Measurements from ENCODE around the gene RBM5. TPM values are rescaled to one million over a fixed set of nuclear protein-coding genes. Genes with fewer than 3 reads are reported as not detected.

RBM5 gene
- polyA plus RNA-seq (2012; rRNA removed) = 113 and 168 TPM in 2 replicates
- 64.0 and 104 TPM in 2 replicates for polyA plus RNA-seq (2012; cell fraction: cytosol; rRNA removed)
- 383 and 633 TPM in 2 replicates for polyA plus RNA-seq (2012; cell fraction: nucleus; rRNA removed)

DNA sequence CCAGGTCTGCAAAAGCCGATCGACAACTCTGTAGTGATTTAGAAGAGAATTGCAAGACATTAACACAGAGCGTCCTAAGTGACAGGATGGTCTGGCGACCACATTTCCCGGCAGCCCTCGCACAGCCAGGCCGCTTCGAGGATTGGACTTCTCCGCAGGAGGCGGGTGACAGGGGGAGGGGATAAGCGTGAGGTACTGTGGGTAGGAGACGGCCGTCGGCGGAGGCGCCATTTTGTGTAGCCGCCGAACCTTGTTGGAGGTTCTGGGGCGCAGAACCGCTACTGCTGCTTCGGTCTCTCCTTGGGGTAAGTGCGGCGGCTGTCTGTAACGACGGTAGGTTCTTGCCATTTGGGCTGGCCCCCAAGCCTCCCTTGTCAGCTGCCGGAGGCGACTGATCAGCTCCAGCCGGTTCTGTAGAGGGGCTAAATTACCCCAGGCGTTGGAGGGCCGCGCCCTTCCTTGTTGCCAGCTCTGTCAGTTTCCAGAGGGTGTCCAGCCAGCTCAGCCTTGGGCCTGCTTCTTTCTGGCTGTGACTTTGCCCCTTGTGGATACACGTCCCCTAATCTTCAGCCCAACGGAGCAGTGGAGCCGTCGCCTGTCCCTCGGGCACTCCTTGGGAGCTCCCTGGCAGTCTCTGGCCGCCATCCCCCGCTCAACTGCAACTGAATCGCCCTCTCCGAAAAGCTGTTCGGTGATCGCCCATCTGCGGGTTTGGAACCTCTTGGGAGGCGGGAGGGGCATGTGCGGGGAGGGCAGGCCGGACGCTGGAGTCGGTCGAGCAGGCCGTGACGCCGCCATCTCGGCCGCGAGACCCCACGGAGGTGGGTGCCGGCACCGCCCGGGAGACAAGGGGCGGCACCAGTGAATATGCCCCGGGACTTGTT, at the start of gene RBM5:
TSS of gene RBM5 (plus strand) at position 195 of the 884 bp plus-strand sequence. CDS start 1,516 bp downstream, outside the sequence.
- Histone ChIP-seq H3K4me1 (ENCODE audit: control insufficient read depth in 1 of 2, insufficient read depth in 2 of 2, low read depth in 1 of 2, low read length in 1 of 2) (peaks cover 8 to 9% of the 10 kb centered on the region in 2 experiments; a peak in 2 of 4 replicates), H3K4me3 (ENCODE audit: low read depth in 2 of 2, low read length in 1 of 2) (peak within 1 kb of the TSS; percentile 85 to 99), H4K20me1 (ENCODE audit: insufficient read depth) (peaks cover 25% of the 10 kb centered on the region), H3K9me3 (no peaks in the 10 kb centered on the region), H2AFZ (ENCODE audit: low read depth) (peak within 1 kb of the TSS; percentile 92), H3K79me2 (ENCODE audit: insufficient read depth) (peaks cover 55% of the 10 kb centered on the region), H3K4me2 (peak within 1 kb of the TSS; percentile 77), H3K9ac (peak within 1 kb of the TSS; percentile 99), H3K27me3 (ENCODE audit: insufficient read depth) (no peaks in the 10 kb centered on the region), H3F3A (replicated peaks; ENCODE audit: insufficient read depth) (peaks cover 19% of the 10 kb centered on the region), H3K9me2 (no peaks in the 10 kb centered on the region), H3K27ac (ENCODE audit: low read depth in 2 of 2, low read length in 1 of 2) (peak within 1 kb of the TSS; percentile 83 to 94), H3K36me3 (replicated peaks in 1 of 2; ENCODE audit: control insufficient read depth in 1 of 2, insufficient read depth in 2 of 2, low read length in 1 of 2) (peaks cover 31 to 36% of the 10 kb centered on the region in 2 experiments)
- CTCF ChIA-PET = interaction anchor here (0.7 to 1.9 kb wide), 7 partner anchors 12 to 286 kb away, joined by 3 to 12 read pairs (median 4); partner anchors contain the start of gene INKA1
- peak; percentile 98 for DNase-seq
- POLR2A ChIA-PET = interaction anchor here (1.0 to 1.2 kb wide), 2 partner anchors 13 to 62 kb away, joined by 3 read pairs; no protein-coding TSS in a partner anchor
- WGBS (ENCODE audit: low lambda C conversion rate) = 1% methylated on average over 15 of the region's 61 CpGs
- TF ChIP-seq, protein P1, sequence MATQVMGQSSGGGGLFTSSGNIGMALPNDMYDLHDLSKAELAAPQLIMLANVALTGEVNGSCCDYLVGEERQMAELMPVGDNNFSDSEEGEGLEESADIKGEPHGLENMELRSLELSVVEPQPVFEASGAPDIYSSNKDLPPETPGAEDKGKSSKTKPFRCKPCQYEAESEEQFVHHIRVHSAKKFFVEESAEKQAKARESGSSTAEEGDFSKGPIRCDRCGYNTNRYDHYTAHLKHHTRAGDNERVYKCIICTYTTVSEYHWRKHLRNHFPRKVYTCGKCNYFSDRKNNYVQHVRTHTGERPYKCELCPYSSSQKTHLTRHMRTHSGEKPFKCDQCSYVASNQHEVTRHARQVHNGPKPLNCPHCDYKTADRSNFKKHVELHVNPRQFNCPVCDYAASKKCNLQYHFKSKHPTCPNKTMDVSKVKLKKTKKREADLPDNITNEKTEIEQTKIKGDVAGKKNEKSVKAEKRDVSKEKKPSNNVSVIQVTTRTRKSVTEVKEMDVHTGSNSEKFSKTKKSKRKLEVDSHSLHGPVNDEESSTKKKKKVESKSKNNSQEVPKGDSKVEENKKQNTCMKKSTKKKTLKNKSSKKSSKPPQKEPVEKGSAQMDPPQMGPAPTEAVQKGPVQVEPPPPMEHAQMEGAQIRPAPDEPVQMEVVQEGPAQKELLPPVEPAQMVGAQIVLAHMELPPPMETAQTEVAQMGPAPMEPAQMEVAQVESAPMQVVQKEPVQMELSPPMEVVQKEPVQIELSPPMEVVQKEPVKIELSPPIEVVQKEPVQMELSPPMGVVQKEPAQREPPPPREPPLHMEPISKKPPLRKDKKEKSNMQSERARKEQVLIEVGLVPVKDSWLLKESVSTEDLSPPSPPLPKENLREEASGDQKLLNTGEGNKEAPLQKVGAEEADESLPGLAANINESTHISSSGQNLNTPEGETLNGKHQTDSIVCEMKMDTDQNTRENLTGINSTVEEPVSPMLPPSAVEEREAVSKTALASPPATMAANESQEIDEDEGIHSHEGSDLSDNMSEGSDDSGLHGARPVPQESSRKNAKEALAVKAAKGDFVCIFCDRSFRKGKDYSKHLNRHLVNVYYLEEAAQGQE (IDR thresholded peaks at IDR 0.05; ENCODE audit: low read depth, low read length) = 0 out of 2 replicates have a peak, but pooled peaks have one; percentile 20
- TF ChIP-seq NFIC (IDR thresholded peaks at IDR 0.05; ENCODE audit: borderline replicate concordance) (no peak), TAF1 (IDR thresholded peaks at IDR 0.05; ENCODE audit: borderline replicate concordance, low read depth, low read length) (peak; percentile 82), YY1 (IDR thresholded peaks at IDR 0.05; ENCODE audit: low read depth) (peak; percentile 94), MXI1 (IDR thresholded peaks at IDR 0.05; ENCODE audit: low read depth, low read length) (peak; percentile 76), CHD2 (IDR thresholded peaks at IDR 0.05; ENCODE audit: low read length, partially characterized antibody) (peak; percentile 88), FOXJ3 (CRISPR knock-in tag; IDR thresholded peaks at IDR 0.05) (no peak), RCOR1 (IDR thresholded peaks at IDR 0.05; ENCODE audit: low read length) (0 out of 2 replicates have a peak, but pooled peaks have one; percentile 16), GABPA (IDR thresholded peaks at IDR 0.05; ENCODE audit: low read depth) (no peak), TEAD4 (IDR thresholded peaks at IDR 0.05; ENCODE audit: borderline replicate concordance, insufficient read depth) (no peak), POLR2AphosphoS5 (IDR thresholded peaks at IDR 0.05; ENCODE audit: low read depth, low read length) (peak; percentile 90), MEF2A (IDR thresholded peaks at IDR 0.05; ENCODE audit: borderline replicate concordance, low read depth) (no peak), FOSL2 (IDR thresholded peaks at IDR 0.05; ENCODE audit: borderline replicate concordance, low read depth) (no peak), SIN3A (IDR thresholded peaks at IDR 0.05; ENCODE audit: borderline replicate concordance, low read depth, low read length) (peak; percentile 83), TCF12 (IDR thresholded peaks at IDR 0.05) (no peak), GATA2 (CRISPR knock-in tag; IDR thresholded peaks at IDR 0.05) (no peak)
- TF ChIP-seq, protein P2, sequence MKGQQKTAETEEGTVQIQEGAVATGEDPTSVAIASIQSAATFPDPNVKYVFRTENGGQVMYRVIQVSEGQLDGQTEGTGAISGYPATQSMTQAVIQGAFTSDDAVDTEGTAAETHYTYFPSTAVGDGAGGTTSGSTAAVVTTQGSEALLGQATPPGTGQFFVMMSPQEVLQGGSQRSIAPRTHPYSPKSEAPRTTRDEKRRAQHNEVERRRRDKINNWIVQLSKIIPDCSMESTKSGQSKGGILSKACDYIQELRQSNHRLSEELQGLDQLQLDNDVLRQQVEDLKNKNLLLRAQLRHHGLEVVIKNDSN (IDR thresholded peaks at IDR 0.05; ENCODE audit: borderline replicate concordance, low read depth) = no peak
- TF ChIP-seq, protein P3, sequence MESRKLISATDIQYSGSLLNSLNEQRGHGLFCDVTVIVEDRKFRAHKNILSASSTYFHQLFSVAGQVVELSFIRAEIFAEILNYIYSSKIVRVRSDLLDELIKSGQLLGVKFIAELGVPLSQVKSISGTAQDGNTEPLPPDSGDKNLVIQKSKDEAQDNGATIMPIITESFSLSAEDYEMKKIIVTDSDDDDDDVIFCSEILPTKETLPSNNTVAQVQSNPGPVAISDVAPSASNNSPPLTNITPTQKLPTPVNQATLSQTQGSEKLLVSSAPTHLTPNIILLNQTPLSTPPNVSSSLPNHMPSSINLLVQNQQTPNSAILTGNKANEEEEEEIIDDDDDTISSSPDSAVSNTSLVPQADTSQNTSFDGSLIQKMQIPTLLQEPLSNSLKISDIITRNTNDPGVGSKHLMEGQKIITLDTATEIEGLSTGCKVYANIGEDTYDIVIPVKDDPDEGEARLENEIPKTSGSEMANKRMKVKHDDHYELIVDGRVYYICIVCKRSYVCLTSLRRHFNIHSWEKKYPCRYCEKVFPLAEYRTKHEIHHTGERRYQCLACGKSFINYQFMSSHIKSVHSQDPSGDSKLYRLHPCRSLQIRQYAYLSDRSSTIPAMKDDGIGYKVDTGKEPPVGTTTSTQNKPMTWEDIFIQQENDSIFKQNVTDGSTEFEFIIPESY (IDR thresholded peaks at IDR 0.05; ENCODE audit: borderline replicate concordance, low read depth) = no peak
- TF ChIP-seq, protein P4, sequence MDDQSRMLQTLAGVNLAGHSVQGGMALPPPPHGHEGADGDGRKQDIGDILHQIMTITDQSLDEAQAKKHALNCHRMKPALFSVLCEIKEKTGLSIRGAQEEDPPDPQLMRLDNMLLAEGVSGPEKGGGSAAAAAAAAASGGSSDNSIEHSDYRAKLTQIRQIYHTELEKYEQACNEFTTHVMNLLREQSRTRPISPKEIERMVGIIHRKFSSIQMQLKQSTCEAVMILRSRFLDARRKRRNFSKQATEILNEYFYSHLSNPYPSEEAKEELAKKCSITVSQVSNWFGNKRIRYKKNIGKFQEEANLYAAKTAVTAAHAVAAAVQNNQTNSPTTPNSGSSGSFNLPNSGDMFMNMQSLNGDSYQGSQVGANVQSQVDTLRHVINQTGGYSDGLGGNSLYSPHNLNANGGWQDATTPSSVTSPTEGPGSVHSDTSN (IDR thresholded peaks at IDR 0.05) = peak; percentile 51
- TF ChIP-seq, protein P5, sequence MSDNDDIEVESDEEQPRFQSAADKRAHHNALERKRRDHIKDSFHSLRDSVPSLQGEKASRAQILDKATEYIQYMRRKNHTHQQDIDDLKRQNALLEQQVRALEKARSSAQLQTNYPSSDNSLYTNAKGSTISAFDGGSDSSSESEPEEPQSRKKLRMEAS (IDR thresholded peaks at IDR 0.05; ENCODE audit: low read depth) = peak; percentile 71
